ENCODE measurements around the gene SOX10. TPM values are rescaled to one million over a fixed set of nuclear protein-coding genes. Genes with fewer than 3 reads are reported as not detected.
A peak's percentile ranks its signal among the peaks of the same experiment; 100 is the strongest.

SOX10 gene
- total and polyA plus RNA-seq, 9 of the 15 experiments (the other 6 are each of a cell fraction or from before 2014, with no cell fraction given) = not detected

DNA sequence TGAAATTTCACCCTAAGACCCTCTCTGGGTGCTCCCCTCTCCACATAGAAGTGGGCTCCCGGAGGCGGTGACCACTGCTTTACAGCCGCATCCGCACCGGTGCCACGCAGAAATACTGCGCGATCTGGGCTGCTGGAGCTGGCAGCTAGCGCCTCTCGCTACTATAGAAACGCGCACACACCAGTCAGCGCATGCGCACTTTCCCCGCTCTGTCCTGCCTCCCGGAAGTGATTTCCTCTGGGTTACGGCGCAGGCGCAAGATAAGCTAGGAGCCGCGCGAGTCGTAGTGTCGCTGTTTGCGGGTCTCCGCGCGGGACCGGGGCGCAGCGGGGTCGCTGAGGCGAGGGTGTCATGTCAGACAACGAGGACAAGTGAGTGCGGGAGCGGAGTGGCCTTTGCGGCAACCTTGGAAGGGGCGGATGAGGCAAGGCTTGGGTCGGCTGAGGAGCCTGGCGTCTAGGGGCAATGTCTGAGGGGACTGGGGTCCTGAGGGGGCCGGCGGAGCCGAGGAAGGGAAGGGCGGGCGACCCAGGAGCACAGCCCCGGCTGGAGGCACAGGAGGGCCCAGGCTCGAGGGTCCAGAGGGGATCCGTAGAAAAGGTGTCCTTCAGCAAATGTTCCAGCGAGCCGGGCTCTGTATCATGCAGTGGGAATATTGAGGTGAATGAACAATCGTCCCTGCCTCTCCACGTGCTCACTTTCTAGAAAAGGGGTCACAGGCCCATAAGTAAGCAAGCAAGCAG, 30.7 kb downstream of the SOX10 start, which contains the start of the genes C22orf23 and POLR2F (continued):
- TF ChIP-seq RBFOX2 (IDR thresholded peaks at IDR 0.05; ENCODE audit: low read depth, low read length) = peak; percentile 90
- TF ChIP-seq ZNF316 (IDR thresholded peaks at IDR 0.05) = no peak
- no peak for TF ChIP-seq POLR3A (IDR thresholded peaks at IDR 0.05; ENCODE audit: borderline replicate concordance, extremely low read depth, insufficient read depth, insufficient read length)
- TF ChIP-seq POLR2B (IDR thresholded peaks at IDR 0.05; ENCODE audit: low read depth, partially characterized antibody) = peak; percentile 82
- 0 out of 2 replicates have a peak, but pooled peaks have one; percentile 34 for TF ChIP-seq ATF1 (CRISPR knock-in tag; IDR thresholded peaks at IDR 0.05)
- TF ChIP-seq ATF1 (tag; IDR thresholded peaks at IDR 0.05) = peak; percentile 70
- TF ChIP-seq ZNF175 (CRISPR knock-in tag; IDR thresholded peaks at IDR 0.05; ENCODE audit: low read depth) = no peak
- peak; percentile 34; the same call in 1 of the 2 replicates for TF ChIP-seq MBD2 (IDR thresholded peaks at IDR 0.05; ENCODE audit: borderline replicate concordance, low read depth)
- TF ChIP-seq, protein P1, sequence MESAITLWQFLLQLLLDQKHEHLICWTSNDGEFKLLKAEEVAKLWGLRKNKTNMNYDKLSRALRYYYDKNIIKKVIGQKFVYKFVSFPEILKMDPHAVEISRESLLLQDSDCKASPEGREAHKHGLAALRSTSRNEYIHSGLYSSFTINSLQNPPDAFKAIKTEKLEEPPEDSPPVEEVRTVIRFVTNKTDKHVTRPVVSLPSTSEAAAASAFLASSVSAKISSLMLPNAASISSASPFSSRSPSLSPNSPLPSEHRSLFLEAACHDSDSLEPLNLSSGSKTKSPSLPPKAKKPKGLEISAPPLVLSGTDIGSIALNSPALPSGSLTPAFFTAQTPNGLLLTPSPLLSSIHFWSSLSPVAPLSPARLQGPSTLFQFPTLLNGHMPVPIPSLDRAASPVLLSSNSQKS (CRISPR knock-in tag; IDR thresholded peaks at IDR 0.05) = no peak
- no peak for TF ChIP-seq ZNF785 (CRISPR knock-in tag; IDR thresholded peaks at IDR 0.05)
- TF ChIP-seq ZNF217 (CRISPR knock-in tag; IDR thresholded peaks at IDR 0.05) = no peak
- TF ChIP-seq, protein P2, sequence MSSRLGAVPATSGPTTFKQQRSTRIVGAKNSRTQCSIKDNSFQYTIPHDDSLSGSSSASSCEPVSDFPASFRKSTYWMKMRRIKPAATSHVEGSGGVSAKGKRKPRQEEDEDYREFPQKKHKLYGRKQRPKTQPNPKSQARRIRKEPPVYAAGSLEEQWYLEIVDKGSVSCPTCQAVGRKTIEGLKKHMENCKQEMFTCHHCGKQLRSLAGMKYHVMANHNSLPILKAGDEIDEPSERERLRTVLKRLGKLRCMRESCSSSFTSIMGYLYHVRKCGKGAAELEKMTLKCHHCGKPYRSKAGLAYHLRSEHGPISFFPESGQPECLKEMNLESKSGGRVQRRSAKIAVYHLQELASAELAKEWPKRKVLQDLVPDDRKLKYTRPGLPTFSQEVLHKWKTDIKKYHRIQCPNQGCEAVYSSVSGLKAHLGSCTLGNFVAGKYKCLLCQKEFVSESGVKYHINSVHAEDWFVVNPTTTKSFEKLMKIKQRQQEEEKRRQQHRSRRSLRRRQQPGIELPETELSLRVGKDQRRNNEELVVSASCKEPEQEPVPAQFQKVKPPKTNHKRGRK (tag; IDR thresholded peaks at IDR 0.05) = no peak
- TF ChIP-seq CBX1 (IDR thresholded peaks at IDR 0.05; ENCODE audit: low read depth) = no peak
- TF ChIP-seq RBBP5 (IDR thresholded peaks at IDR 0.05; ENCODE audit: borderline replicate concordance, insufficient read depth, low read length, poor library complexity, severe bottlenecking) = peak; percentile 80
- TF ChIP-seq NFIX (CRISPR knock-in tag; IDR thresholded peaks at IDR 0.05; ENCODE audit: low read depth) = no peak
- TF ChIP-seq NONO (IDR thresholded peaks at IDR 0.05; ENCODE audit: low read depth in 2 of 2, low read length in 1 of 2) = no peak
- 0 out of 4 replicates have a peak, but pooled peaks of 1 of the 2 experiments have one; percentile 10 for TF ChIP-seq FOXA3 (CRISPR knock-in tag; conservative IDR thresholded peaks at IDR 0.05 in 1 of 2, IDR thresholded peaks at IDR 0.05 in 1 of 2)
- no peak for TF ChIP-seq CHCHD3 (CRISPR knock-in tag; IDR thresholded peaks at IDR 0.05)
- TF ChIP-seq ELF1 (tag; IDR thresholded peaks at IDR 0.05) = peak; percentile 56; the same call in 1 of the 2 replicates
